ENCODE measurements around the gene PPP1R14B. TPM values are rescaled to one million over a fixed set of nuclear protein-coding genes. Genes with fewer than 3 reads are reported as not detected.
A peak's percentile ranks its signal among the peaks of the same experiment; 100 is the strongest.
"Not testable (repeated sequence)": the region's sequence is repeated elsewhere in the genome, so short reads cannot be mapped to it uniquely, and the experiment has no call there.

The PPP1R14B gene
- total RNA-seq, 4 donors from 2014 or later: 34.2 to 103 (median 83.8) TPM

- no peak for DNase-seq
- no peak overlapping the region for H3K27ac ChIP-seq
- intact Hi-C loops (cut with DNase I): no loop called here
- peaks cover 38% of the 10 kb centered on the region in 2 donors for H3K4me1 ChIP-seq
- 76 to 90% methylated on average over 2 to 7 of the region's 7 CpGs for WGBS, 2 donors
- H3K27me3 ChIP-seq: no peaks in the 10 kb centered on the region
- no peaks in the 10 kb centered on the region for H3K9me3 ChIP-seq
- TF ChIP-seq POLR2A (IDR thresholded peaks at IDR 0.05) (no peak), CTCF (IDR thresholded peaks at IDR 0.05) (no peak)
- H3K4me3 ChIP-seq (replicated peaks in 1 of 3): no peak overlapping the region
- no peaks in the 10 kb centered on the region for H3K36me3 ChIP-seq
These were observed 1.8 kb upstream of the PPP1R14B start for GRCh38 chr11:64248578-64248977.

GRCh38 chr11:64247729-64248531 is 1.2 kb upstream of the PPP1R14B start:
- peaks cover 35 to 39% of the 10 kb centered on the region in 2 donors for H3K4me1 ChIP-seq
- no peaks in the 10 kb centered on the region for H3K27me3 ChIP-seq
- intact Hi-C loops (cut with DNase I): no loop called here
- no peaks in the 10 kb centered on the region for H3K36me3 ChIP-seq
- H3K27ac ChIP-seq: peak overlapping the region in 2 of 3 donors; percentile 86 to 90
- DNase-seq: no peak
- no peaks in the 10 kb centered on the region for H3K9me3 ChIP-seq
- H3K4me3 ChIP-seq (replicated peaks in 1 of 3): peak overlapping the region; percentile 11 to 75 (median 74)
- TF ChIP-seq POLR2A (IDR thresholded peaks at IDR 0.05): no peak
- no peak for TF ChIP-seq CTCF (IDR thresholded peaks at IDR 0.05)
- 37 to 40% methylated on average over 31 of the region's 31 CpGs for WGBS, 2 donors

- intact Hi-C loops (cut with DNase I); DNase-seq; H3K36me3 ChIP-seq; H3K27me3 ChIP-seq; H3K9me3 ChIP-seq: not testable (repeated sequence)
- no CpG with 5 or more reads among the region's 43 CpGs for WGBS, 2 donors
- peak overlapping the region in 1 of 3 donors; percentile 55 for H3K4me3 ChIP-seq (replicated peaks in 1 of 3)
- H3K27ac ChIP-seq: peak overlapping the region in 1 of 3 donors; percentile 84
- peaks cover 35 to 36% of the 10 kb centered on the region in 2 donors for H3K4me1 ChIP-seq
These were observed 197 bp downstream of the PPP1R14B start for GRCh38 chr11:64246621-64246870.

- intact Hi-C loops (cut with DNase I): no loop called here
- Histone ChIP-seq H3K27me3 (no peaks in the 10 kb centered on the region), H3K4me1 (peaks cover 34 to 35% of the 10 kb centered on the region in 2 donors), H3K9me3 (no peaks in the 10 kb centered on the region), H3K27ac (peak overlapping the region; percentile 53 to 84 (median 65)), H3K36me3 (no peaks in the 10 kb centered on the region), H3K4me3 (replicated peaks in 1 of 3) (peak overlapping the region; percentile 3 to 66 (median 55))
- peak; percentile 74 to 81 for DNase-seq
- TF ChIP-seq CTCF (IDR thresholded peaks at IDR 0.05): no peak
- peak in 1 of 2 donors; percentile 14 for TF ChIP-seq POLR2A (IDR thresholded peaks at IDR 0.05)
- 1 to 2% methylated on average over 19 to 28 of the region's 46 CpGs for WGBS, 2 donors
These were observed 734 bp downstream of the PPP1R14B start for GRCh38 chr11:64245797-64246620.

GRCh38 chr11:64245401-64245796 is 1.3 kb downstream of the PPP1R14B start:
- 28% methylated on average over 2 of the region's 6 CpGs; no CpG with 5 or more reads in 1 of the 2 donors for WGBS, 2 donors
- H3K4me3 ChIP-seq (replicated peaks in 1 of 3): peak overlapping the region in 2 of 3 donors; percentile 55 to 66
- H3K9me3 ChIP-seq: no peaks in the 10 kb centered on the region
- TF ChIP-seq POLR2A (IDR thresholded peaks at IDR 0.05): no peak
- no peak for TF ChIP-seq CTCF (IDR thresholded peaks at IDR 0.05)
- H3K4me1 ChIP-seq: peaks cover 29 to 31% of the 10 kb centered on the region in 2 donors
- intact Hi-C loops (cut with DNase I): no loop called here
- DNase-seq: peak; percentile 61 to 65
- H3K36me3 ChIP-seq: no peaks in the 10 kb centered on the region
- H3K27ac ChIP-seq: peak overlapping the region; percentile 53 to 84 (median 65)
- no peaks in the 10 kb centered on the region for H3K27me3 ChIP-seq

Data from thyroid gland (tissue), 4 donors.